ENCODE results near the gene SERINC5.

DNA sequence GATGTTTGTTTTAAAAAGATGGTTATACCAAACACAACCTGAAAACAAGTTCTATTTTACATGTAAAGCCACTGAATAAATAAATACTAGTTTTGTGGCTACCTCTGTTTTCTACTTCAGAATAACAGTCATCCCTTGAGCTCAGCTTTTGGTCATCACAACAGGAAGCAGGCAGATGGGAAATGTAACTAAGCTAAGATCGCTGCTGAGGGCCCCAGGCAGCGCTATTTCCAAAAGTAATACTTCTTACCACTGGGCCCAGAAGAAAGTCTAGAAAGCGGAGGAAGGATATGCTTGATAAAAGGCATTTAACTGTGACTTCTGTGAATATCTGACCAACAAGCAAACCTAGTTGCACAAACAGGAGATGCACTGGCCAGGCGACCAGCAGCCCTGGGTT is 61.4 kb downstream of the SERINC5 start:
- TF ChIP-seq CTCF (IDR thresholded peaks at IDR 0.05) (no peak), POLR2A (IDR thresholded peaks at IDR 0.05) (no peak)

All from body of pancreas (tissue), 4 donors.